HG03558 (cell line): ENCODE measurements around the gene RAB42.

Experiments used
- ATAC-seq: cut with Tn5 transposase; IDR thresholded peaks from one replicate; pipeline ENCODE4 v1.9.1; 2021; ENCODE audit warnings: moderate number of reproducible peaks; ENCODE audit not compliant: unreplicated experiment; ENCODE audit errors: extremely low read depth

RAB42 gene

GRCh38 chr1:28644494-28644893 is 52.4 kb downstream of the RAB42 start:
- ATAC-seq: no peak
